ENCODE data around the gene SLC22A1.

DNA sequence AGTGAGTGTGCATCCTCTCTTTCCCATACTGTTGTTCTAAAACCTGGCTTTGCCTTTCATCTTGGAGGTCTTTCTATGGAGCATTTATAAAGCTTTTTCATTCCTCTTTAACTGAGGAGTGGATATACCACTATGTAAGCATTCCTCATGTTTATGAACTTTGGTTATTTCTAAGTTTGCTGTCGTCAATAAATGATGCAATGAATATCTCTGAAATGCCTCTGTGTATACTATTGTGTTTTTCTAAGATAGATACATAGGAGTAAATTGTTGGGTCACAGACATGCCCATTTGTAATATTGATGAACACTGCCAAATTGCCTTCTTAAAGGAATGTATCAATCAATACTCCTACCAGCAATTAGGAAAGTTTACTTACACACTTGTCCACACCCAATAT lies 83.1 kb downstream of the SLC22A1 start:
- no peak for TF ChIP-seq EZH2 (IDR thresholded peaks at IDR 0.05; ENCODE audit: borderline replicate concordance)
- TF ChIP-seq, protein P1, sequence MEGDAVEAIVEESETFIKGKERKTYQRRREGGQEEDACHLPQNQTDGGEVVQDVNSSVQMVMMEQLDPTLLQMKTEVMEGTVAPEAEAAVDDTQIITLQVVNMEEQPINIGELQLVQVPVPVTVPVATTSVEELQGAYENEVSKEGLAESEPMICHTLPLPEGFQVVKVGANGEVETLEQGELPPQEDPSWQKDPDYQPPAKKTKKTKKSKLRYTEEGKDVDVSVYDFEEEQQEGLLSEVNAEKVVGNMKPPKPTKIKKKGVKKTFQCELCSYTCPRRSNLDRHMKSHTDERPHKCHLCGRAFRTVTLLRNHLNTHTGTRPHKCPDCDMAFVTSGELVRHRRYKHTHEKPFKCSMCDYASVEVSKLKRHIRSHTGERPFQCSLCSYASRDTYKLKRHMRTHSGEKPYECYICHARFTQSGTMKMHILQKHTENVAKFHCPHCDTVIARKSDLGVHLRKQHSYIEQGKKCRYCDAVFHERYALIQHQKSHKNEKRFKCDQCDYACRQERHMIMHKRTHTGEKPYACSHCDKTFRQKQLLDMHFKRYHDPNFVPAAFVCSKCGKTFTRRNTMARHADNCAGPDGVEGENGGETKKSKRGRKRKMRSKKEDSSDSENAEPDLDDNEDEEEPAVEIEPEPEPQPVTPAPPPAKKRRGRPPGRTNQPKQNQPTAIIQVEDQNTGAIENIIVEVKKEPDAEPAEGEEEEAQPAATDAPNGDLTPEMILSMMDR (IDR thresholded peaks at IDR 0.05; ENCODE audit: poor library complexity) = no peak
- TF ChIP-seq EZH2phosphoT487 (IDR thresholded peaks at IDR 0.05; ENCODE audit: low read depth, severe bottlenecking, unreplicated experiment) = no peak
